ENCODE data around the gene SMIM38.
A peak's percentile ranks its signal among the peaks of the same experiment; 100 is the strongest.
"Not testable (repeated sequence)": the region's sequence is repeated elsewhere in the genome, so short reads cannot be mapped to it uniquely, and the experiment has no call there.

Gene SMIM38

DNA sequence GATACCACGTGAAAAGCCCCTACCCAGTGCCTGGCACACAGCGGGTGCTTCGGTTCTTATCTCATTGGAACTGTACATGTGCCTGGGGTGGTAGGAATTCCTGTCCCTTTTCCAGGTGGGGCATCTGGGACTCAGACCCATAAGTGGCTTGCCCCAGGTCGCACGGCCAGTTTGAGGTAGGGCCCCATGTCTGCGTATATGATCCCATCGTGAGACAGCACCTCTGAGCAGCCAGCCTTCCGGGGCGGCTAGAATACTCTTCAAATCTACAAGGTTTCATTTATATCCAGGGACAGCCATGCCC lies 33.5 kb upstream of the SMIM38 start:
- DNase-seq (ENCODE audit: low spot score): no peak

DNA sequence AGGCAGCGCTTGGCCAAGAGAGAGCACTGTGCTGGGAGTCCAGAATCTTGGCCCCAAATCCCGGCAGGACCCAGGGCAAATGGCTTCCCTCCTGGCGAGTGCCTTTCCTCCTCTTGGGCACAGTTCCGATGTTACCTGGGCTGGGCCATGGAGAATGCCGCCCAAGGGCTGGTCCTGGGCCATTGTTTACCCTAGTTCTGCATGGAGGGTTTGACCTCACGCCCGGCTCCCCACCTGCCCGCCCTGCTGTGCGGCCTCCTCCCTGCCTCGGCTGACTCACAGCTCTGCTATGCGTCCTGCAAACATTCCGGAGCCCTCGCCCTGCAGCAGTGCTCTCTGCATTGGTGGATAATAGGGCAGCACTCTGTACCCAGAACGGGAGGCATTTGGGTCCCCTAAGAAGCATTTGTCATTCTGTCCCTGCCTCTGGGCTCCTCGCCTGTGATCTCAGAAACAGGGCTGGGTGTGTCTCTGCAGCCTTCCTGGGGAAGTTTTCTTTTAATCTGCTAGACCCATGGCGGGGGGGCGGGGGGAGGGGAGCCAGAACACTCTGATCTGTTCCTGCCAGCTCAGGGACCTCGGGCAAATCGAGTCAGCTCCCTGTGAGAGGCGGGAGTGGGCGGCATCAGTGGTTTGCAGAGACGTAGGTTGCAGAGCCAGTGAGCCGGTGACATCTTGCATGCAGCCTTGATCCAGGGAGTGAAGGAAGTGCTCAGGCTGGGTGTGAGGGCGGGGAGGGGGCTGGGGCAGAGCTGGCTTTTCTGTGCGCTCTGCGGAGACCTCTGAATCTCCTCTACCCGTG lies 32.9 kb upstream of the SMIM38 start:
- peak; percentile 62 for DNase-seq (ENCODE audit: low spot score)

DNA sequence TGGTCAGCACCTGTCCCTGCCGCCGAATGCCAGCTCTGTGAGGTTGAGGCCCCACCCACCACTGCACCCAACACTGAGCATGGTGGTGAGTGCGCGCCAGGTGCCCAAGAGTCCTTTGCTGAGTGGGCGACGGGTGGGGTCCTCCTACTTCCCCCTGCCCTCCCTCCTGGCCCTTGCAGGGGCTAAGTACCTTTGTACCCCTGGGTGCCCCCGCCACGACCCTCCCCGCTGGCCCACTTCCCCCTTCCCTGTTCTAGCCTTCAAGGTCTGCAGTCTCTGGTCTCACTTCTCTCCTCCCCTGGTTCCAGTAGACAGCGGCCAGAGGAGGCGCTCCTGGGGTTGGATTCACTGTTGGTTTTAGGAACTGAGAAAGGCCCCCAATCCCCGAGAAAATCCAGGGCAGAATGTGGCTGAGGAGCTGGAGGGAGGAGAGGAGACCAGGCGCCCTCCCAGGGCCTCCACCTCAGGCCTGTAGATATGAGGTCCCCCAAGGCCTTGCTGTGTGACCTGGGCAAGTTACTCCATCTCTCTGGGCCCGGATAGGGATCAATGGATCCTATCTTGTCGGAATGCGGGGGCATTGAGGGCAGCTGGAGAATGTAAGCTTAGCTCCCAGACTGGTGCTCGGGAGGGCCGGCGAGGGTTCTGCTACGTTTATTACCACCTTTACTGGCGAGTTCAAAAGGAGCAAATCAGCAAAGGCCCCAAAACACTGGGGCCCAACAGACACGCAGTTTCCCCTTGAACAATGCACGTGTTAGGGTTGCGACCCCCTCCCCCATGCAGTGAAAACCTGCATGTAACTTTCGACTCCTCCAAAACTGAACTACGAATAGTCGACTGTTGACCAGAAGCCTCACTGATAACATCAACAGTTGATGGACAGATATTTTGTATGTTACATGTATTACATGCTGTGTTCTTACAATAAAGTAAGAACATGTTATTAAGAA lies 31.9 kb upstream of the SMIM38 start:
- peak; percentile 60 for DNase-seq (ENCODE audit: low spot score)

DNA sequence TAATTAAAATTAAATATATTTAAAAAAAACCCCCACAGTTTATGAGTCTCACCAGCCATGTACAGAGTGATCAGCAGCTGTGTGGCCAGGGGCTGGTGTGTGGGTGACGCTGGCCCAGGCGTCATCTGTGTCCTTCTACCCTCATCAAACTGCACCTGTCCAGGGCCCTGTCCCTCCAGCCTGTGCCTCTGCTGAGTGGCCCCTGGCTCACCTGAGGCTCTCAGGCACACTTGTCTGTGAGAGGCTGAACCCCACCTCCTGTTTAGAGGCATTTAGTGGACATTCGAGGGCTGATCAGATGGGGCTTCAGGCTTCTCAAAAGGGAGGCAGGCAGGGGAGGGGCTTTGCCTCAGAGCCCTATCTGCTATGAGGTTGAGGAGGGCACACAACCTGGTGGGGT lies 29.9 kb upstream of the SMIM38 start:
- peak; percentile 55 for DNase-seq (ENCODE audit: low spot score)

DNA sequence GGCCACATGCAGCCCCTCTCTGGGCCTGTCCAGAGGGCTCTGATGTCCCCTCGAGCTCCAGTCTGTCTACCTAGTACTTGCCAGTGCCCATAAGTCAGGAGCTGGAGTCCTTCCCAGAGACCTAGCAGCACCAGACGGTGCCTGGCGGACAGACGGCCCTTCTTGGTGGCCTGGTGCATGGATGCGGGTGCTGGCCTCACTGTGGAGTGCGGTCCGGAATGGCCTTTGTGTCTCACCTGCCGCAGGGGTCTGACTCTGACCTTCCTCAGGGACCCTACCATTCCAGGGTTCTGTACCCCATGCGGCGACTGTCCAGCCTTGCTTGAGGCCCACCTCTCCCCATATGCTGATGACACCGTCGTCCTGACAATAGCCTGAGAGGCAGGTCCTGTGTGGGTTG lies 29.4 kb upstream of the SMIM38 start:
- peak; percentile 57 for DNase-seq (ENCODE audit: low spot score)

DNA sequence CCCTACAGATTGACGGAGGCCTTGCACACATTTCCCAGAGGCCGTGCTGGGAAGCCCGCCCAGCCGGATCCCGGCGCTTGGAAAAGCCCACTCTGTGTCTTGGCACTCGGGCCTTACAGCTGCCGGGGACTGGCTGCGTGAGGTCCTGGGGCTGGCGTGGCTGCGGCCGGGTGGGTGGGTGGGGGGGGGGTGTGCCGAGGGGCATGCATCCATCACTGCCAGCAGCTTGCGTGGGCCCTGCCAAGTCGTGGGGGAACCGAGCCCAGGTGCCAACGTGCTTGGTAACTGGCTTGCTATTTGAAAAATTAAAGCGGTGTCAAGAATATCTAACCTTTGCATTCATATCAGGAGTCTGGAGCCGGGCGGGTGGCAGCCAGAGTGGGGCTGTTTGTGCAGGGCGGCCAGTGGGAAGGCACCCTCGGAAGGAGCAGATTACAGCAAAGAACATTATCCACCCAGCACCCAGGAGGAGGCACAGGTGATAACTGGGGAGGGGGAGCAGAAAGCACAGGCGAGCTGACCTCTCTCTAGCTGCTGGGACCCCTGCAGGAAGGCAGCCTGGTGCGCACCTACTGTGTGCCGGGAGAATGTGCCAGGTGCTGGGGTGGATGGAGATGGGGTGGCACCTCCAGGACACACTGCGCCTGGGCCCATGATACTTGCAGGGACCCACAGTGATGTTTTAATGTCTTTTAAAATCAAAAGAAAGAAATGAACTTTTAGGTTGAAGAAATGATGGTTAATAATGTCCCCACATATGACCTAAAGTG lies 28.5 kb upstream of the SMIM38 start:
- peak; percentile 76 for DNase-seq (ENCODE audit: low spot score)

DNA sequence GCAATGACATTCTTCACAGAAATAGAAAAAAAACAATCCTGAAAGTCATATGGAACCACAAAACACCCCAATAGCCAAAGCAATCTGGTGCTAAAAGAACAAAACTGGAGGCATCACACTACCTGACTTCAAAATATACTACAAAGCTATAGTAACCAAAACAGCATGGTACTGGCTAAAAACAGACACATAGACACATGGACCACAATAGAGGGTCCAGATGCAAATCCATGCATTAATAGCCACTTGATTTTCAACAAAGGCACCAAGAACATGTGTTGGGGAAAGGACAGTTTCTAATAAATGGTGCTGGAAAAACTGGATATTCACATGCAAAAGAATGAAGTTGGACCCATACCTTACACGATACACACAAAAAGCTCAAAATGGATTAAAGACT lies 27.9 kb upstream of the SMIM38 start:
- no peak for DNase-seq (ENCODE audit: low spot score)

DNA sequence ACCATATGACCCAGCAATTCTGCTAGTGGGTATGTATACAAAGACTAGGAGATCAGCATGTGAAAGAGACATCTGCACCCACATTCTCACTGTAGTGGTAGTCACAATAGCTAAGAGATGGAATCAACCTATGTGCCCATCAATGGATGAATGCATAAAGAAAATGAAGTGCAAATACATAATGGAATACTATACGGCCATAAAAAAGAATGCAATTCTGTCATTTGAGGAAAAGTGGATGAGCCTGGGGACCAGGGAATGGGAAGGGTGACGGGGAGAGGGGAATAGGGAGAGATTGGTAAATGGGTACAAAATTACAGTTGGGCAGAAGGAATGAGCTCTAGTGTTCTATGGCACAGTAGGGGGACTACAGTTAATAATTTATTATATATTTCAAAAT lies 26.7 kb upstream of the SMIM38 start:
- DNase-seq (ENCODE audit: low spot score): no peak

DNA sequence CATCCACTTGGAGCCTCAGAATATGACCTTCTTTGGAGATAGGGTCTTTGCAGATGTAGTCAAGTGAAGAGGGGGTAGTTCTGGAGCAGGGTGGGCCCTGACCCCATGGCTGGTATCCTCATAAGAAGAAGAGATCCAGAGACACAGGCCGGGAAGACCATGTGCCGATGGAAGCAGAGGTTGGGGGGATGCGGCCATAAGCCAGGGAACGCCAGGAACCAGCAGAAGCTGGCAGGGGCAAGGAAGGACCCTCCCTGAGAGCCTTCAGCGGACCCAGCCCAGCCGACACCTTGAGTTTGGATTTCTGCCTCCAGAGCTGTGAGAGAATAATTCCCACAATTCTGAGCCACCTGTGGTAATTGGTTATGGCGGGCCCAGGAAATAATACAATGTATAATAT lies 26.1 kb upstream of the SMIM38 start:
- DNase-seq (ENCODE audit: low spot score): peak; percentile 42

DNA sequence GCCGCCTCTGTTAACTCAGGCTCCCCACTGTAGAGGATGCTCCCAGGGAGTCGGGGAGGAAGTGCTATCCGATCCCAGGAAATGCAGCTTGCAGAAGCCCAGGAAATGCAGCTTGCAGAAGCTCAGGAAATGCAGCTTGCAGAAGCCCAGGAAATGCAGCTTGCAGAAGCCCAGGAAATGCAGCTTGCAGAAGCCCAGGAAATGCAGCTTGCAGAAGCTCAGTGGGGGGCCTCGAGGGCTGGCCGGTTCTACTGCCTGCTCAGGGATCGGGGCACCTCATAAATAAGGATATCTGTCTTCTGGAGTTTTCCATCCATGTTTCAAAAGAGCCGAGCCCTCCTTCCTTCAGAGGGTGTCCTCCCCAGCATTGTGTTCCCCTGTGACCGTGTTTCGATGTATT lies 25.1 kb upstream of the SMIM38 start:
- DNase-seq (ENCODE audit: low spot score): peak; percentile 30

DNA sequence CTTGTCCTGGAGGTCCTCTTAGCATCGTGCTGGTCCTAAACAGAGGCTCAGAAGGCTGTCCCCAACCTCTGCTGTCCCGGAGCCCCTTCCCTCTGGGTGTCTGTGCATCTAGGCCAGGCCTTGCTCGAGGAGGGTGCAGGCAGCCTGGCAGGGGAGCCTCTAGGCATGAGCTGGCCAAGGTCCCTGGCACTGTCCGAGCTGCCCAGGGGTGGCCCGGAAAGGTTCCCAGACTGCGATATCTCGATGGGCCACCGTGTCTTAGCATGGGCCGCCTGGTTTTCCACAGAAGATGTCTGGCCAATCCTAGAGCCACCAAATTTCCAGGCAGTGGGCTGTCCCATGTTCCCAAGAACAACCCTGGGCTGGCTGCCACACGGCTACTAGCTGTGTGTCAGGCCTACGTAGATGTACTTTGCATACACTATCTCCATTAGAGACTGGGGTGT lies 24.6 kb upstream of the SMIM38 start:
- DNase-seq (ENCODE audit: low spot score): no peak

DNA sequence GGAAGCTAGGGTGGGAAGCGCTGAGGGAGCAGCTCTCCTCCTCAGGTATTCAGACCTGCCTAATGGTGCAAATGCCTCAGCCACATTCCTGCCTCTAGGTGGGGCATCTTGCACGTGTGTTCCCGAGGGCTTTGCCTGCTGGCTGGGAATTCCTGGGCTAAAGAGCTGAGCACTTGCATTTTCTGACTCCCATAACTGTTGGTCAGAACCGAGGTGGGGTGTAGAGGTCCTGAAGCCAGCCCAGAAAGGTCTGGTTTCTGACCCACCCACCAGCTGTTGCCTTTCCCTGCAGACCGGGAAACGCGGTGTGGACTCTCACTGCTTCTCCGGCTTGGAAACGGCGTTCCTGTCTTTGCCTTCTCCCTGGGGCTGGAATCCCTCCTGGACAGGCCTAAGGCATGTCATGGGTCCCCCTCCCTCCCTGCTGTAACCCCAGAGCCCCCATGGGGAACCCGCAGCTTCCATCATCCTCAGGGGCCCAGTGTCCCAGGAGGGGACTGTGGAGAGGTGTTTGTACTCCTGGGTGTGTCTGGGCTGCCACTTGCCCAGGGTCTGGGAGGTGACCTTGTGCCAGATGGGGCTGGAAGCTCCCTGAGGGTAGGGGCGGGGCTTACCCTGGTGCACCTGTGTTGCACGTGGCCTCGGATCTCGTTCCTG lies 24.0 kb upstream of the SMIM38 start:
- peak; percentile 72 for DNase-seq (ENCODE audit: low spot score)

DNA sequence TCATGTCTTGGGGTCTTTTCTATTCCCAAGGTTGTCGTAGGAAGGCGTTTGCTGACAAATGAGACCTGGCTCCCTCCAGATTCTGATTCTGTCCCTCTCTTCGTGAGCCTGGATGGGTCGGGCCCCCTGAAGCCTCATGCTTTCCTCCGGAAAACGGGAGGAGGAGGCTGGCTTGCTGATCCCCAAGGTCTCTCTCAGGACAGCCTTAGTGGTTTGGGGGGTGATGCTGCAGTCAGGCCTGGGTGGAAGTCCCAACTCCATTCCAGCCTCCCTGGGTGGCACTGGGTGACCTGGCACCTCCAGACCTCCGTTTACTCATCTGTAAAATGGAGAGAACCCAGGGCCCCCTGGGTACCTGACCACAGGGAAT lies 23.4 kb upstream of the SMIM38 start:
- peak; percentile 37 for DNase-seq (ENCODE audit: low spot score)

DNA sequence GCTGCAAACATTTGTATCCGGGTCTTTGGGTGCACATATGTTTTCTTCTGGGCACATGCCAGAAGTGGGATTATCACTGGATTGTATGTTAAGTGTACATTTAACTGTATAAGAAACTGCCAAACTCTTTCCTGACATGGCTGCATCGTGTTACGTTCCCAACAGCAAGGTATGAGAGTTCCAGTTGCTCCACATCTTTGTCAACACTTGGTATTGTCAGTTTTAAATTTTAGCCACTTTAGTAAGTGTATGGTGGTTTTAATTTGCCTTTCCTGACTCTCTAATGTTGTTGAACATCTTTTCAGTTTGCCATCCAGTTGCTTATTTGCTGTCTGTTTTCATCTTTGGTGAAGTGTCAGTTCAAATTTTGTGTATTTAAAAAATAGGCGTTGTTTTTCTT lies 22.5 kb upstream of the SMIM38 start:
- no peak for DNase-seq (ENCODE audit: low spot score)

DNA sequence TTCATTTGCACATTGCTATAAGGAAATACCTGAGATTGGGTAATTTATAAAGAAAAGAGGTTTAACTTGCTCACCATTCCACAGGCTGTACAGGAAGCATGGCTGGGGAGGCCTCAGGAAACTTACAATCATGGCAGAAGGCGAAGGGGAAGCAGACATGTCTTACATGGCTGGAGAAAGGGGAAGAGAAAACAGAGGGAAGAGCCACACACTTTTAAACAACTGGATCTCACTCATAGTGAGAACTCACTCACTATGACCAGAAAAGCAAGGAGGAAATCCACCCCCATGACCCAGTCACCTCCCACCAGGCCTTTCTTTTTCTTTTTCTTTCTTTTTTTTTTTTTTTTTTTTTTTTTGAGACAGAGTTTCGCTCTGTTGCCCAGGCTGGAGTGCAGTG lies 21.6 kb upstream of the SMIM38 start:
- DNase-seq (ENCODE audit: low spot score): not testable (repeated sequence)

DNA sequence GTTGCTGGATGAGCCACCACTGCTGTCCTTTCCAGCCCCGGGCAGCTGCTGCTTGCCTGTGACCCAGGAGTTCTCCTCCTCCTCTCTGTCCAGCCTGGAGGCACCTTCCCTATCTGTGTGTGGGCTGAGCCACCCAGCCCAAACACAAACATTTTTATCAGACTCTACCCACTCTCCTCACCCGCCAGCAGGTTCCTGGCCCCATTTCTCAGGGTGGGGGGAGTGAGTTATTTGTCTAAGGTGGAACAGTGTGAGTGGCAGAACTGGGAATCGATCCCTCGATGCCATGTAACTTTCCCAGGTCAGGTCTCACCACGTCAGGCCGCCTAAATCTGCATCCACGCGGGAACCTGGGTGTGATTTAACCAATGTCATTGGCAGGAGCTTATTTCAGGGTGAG lies 20.8 kb upstream of the SMIM38 start:
- peak; percentile 40 for DNase-seq (ENCODE audit: low spot score)

DNA sequence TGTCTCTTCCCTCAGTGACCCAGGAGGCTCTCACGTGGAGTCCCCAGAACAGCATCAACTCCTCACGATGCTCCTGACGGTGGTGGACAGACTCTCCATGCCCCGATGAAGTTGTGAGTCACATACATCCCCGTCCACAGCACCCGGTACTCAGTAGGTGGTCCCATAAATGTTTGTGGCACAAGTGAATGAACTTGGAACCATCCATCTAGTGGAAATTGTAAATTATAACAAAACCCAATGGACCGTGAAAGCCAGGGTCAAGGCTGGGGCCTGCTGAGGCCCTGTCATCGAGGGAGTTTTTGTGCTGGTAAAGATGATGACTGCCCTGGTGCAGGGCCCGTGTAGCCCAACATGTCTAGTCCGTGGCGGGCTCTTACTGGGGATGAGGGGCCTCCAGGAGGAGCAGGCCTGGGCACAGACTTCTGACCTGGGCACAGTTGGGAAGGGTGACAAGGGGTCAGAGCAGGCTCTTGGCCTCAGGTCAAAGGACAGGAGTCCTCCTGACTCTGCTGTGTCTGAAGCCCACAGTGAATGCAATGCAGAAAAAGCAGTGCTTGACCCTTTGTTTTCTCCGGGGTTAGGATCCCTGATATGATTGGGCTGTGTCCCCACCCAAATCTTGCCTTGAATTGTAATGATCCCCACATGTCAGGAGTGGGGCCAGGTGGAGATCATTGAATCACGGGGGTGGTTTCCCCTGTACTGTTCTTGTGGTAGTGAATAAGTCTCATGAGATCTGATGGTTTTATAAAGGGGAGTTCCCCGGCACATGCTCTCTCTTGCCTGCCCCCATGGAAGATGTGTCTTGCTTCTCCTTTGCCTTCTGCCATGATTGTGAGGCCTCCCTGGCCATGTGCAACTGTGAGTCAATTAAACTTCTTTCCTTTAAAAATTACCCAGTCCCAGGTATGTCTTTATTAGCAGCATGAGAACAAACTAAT lies 20.0 kb upstream of the SMIM38 start:
- peak; percentile 34 for DNase-seq (ENCODE audit: low spot score)

DNA sequence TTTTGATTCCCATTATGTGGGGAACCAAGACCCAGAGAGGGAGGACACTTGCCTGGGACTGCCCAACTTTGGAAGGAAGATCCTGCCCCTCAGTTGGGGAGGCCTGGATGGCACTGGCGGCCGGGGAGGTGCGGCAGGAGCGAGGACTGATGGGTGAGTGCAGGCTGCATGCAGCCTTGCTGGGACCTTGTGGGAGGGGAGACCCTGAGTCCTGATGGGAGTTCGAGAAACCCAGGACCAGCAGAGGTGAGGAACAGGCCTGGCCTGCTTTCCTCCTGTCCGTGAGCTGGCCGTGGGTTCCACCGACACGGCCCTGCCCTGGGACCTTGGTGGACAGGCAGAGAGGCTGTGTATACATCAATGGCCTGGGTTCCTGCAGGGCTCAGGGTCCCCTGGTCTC lies 19.3 kb upstream of the SMIM38 start:
- no peak for DNase-seq (ENCODE audit: low spot score)

DNA sequence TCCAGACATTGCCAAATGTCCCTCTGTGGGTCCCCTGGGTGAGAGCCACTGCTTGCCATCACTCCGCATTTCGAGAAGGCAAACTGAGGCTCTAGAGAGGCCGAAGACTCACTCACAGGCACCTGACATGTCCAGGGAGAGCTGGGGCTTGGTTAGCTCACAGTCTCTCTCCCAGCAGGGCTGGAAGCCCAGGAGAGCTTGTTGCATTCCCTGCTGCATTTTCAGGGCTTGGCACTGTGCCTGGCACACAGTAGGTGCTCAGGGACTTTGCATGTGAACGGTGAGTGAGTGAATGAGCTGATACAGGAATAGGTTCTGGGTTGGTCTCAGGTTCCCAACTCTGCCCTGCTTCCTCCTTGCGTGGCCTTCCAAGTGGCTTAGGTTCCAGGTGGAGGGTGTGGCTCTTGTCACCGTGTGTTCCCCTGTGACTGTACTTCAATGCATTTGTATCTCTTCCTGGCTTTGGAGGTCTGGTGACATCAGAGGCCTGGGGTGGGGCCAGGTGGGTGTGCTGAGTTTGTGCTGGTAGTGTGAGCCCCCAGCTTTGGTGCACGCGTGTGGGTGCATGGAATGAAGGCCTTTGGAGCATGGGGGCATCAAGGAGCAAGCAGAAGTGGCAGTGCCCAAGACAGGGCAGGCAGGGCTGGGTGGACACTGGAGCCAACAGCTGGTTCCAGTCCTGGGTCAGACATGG lies 18.4 kb upstream of the SMIM38 start:
- DNase-seq (ENCODE audit: low spot score): peak; percentile 47

DNA sequence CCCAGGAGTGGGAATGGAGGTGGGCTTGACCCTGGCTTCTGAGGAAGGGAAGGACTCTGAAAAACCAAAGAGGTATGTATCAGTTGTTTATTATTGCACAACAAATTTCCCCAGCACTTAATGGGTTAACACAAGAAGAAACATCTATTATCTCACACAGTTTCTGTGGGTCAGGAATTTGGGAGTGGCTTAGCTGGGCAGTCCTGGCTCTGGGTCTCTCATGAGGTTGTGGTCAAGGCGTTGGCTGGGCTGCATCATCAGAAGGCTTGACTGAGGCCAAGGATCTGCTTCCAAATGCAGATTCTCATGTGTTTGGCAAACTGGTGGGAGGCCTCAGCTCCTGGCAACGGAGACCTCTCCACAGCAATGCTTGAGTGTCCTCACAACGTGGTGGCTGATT lies 17.5 kb upstream of the SMIM38 start:
- DNase-seq (ENCODE audit: low spot score): peak; percentile 17

All from left forelimb (tissue), 1 donor.